Testis (tissue), 2 donors: ENCODE results near the gene MS4A6A.
"Not testable (repeated sequence)": the region's sequence is repeated elsewhere in the genome, so short reads cannot be mapped to it uniquely, and the experiment has no call there.

Experiments
- POLR2A ChIP-seq: fragments of 450-650 bp; IDR thresholded peaks from one replicate; pipeline ENCODE4 v1.6.1; 2017; ENCODE audit warnings: antibody characterized with exemption, mild to moderate bottlenecking, moderate library complexity
- TF ChIP-seq, protein P1 (sequence below), 3 experiments: fragments of 450-650 bp in 2 of 3; fragments of 200-600 bp in 1 of 3; sonication (generic) in 1 of 3; IDR thresholded peaks; one replicate each; pipeline ENCODE4 v1.5.1; 2016 to 2019; ENCODE audit warnings: antibody characterized with exemption in 3 of 3, mild to moderate bottlenecking in 2 of 3, moderate library complexity in 1 of 3

DNA sequence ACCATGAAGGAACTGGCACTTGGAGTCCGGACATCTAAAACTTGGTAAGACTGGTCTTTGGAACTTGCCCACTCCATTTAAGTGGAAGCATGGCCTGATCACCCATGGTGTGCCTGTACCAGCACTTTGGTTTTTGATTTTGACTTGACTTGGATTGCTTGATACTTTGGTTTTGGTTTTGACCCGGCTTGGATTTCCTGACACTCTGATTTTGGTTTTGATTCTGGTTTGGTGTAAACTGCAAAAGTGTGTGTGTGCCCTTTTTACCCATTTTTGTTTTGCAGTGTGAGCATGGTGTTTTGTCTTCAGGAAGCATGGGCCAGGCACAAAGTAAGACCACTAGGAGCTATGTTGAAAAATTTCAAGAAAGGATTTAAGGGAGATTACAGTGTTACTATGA is 3.2 kb upstream of the MS4A6A start:
- not testable (repeated sequence) for TF ChIP-seq POLR2A
- TF ChIP-seq, protein P1, sequence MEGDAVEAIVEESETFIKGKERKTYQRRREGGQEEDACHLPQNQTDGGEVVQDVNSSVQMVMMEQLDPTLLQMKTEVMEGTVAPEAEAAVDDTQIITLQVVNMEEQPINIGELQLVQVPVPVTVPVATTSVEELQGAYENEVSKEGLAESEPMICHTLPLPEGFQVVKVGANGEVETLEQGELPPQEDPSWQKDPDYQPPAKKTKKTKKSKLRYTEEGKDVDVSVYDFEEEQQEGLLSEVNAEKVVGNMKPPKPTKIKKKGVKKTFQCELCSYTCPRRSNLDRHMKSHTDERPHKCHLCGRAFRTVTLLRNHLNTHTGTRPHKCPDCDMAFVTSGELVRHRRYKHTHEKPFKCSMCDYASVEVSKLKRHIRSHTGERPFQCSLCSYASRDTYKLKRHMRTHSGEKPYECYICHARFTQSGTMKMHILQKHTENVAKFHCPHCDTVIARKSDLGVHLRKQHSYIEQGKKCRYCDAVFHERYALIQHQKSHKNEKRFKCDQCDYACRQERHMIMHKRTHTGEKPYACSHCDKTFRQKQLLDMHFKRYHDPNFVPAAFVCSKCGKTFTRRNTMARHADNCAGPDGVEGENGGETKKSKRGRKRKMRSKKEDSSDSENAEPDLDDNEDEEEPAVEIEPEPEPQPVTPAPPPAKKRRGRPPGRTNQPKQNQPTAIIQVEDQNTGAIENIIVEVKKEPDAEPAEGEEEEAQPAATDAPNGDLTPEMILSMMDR (IDR thresholded peaks at IDR 0.05): not testable (repeated sequence)
